NCI-H187 treated with DMSO at 0.1 percent for 48 hours (cell line): Measurements from ENCODE around the gene EBLN2.

Source experiments
- DNase-seq: peaks from one replicate; lab custom pipeline; 2025; lab: John Stamatoyannopoulos, UW

The EBLN2 gene

GRCh38 chr3:73061416-73061815 lies at the start of gene EBLN2:
EBLN2 (plus strand) TSS chr3:73061659; CDS start chr3:73062082, 423 bp downstream.
- no peak for DNase-seq

GRCh38 chr3:73018298-73018697 lies 43.2 kb upstream of the EBLN2 start:
- no peak for DNase-seq

GRCh38 chr3:73018790-73019441 lies 42.5 kb upstream of the EBLN2 start:
- no peak for DNase-seq

GRCh38 chr3:73021301-73021835 lies 40.1 kb upstream of the EBLN2 start:
- no peak for DNase-seq

GRCh38 chr3:73024836-73025235 lies 36.6 kb upstream of the EBLN2 start:
- no peak for DNase-seq

- no peak for DNase-seq
Measured at GRCh38 chr3:73026111-73026759, 35.2 kb upstream of the EBLN2 start.

GRCh38 chr3:73026760-73027113 lies 34.7 kb upstream of the EBLN2 start:
- no peak for DNase-seq

- no peak for DNase-seq
Measured at GRCh38 chr3:73028803-73029202, 32.7 kb upstream of the EBLN2 start.

GRCh38 chr3:73029321-73029796 lies 32.1 kb upstream of the EBLN2 start:
- no peak for DNase-seq

- no peak for DNase-seq
Measured at GRCh38 chr3:73030073-73030597, 31.3 kb upstream of the EBLN2 start.

- DNase-seq, result no peak
Measured at GRCh38 chr3:73031573-73032103, 29.8 kb upstream of the EBLN2 start.

- no peak for DNase-seq
Measured at GRCh38 chr3:73036694-73037591, 24.5 kb upstream of the EBLN2 start.

- DNase-seq, result no peak
Measured at GRCh38 chr3:73041537-73041936, 19.9 kb upstream of the EBLN2 start.

- no peak for DNase-seq
Measured at GRCh38 chr3:73043414-73043813, 18.0 kb upstream of the EBLN2 start.

- DNase-seq, result no peak
Measured at GRCh38 chr3:73045391-73045790, 16.1 kb upstream of the EBLN2 start.

GRCh38 chr3:73046195-73046594 lies 15.3 kb upstream of the EBLN2 start:
- no peak for DNase-seq

- no peak for DNase-seq
Measured at GRCh38 chr3:73049319-73049718, 12.1 kb upstream of the EBLN2 start.

GRCh38 chr3:73052857-73053256 lies 8.6 kb upstream of the EBLN2 start:
- DNase-seq, result no peak

- no peak for DNase-seq
Measured at GRCh38 chr3:73055583-73055982, 5.9 kb upstream of the EBLN2 start.

- DNase-seq, result peak; percentile 17
Measured at GRCh38 chr3:73056014-73056844, 5.2 kb upstream of the EBLN2 start.

GRCh38 chr3:73056845-73057150 lies 4.7 kb upstream of the EBLN2 start:
- no peak for DNase-seq
